ENCODE measurements around the gene CPNE1. TPM values are rescaled to one million over a fixed set of nuclear protein-coding genes. Genes with fewer than 3 reads are reported as not detected.

Gene CPNE1
- total RNA-seq, 1 experiment from 2014 or later, result 333 TPM

DNA sequence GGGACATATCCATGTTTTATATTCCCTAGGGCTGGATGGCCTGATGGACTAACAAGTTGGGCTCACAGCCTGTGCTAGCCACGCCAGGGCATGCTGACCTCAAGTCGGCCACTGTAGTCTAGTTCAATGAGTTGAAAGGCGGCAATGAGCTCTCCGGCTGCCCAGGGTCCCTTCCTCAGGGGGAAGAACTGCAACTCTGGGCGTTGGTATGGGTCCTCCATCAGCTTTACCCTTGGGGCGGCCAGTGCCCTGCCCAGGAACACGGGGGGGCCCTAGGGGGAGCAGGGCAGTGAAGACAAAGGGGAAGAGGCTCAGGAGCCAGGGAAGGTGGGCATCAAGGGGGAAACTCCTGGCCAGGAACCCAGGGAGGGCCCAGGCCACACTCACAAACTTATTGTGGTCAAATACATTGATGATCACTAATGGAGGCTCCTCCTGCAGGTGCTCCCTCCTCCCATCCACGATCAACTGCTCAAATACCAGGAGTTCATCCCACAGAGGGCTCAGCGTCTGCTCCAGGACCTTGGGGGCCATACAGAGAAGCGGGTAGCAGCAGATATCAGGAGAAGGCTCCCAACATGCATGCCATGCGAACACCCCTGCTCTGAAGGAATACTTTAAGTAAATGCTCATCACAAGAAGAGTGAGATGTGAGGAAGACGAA, 81.8 kb downstream of the CPNE1 start:
- Histone ChIP-seq H4K20me1 (ENCODE audit: insufficient read depth) (no peaks in the 10 kb centered on the region), H3K36me3 (ENCODE audit: control insufficient read depth in 1 of 2, insufficient read depth in 2 of 2, low read length in 2 of 2) (no peaks in the 10 kb centered on the region), H3K27me3 (ENCODE audit: insufficient read depth, low read length) (no peaks in the 10 kb centered on the region), H3K4me3 (replicated peaks in 1 of 2; ENCODE audit: low read depth in 1 of 2, low read length in 2 of 2) (no peak overlapping the region), H3K4me2 (ENCODE audit: low read length) (no peak overlapping the region), H3K9me2 (ENCODE audit: insufficient read depth) (no peaks in the 10 kb centered on the region), H3K79me2 (ENCODE audit: insufficient read depth, low read length) (no peaks in the 10 kb centered on the region), H2AFZ (ENCODE audit: low read depth, low read length, poor library complexity, severe bottlenecking) (no peak overlapping the region), H3K27ac (ENCODE audit: low read depth, low read length) (no peak overlapping the region), H3K9me3 (ENCODE audit: control insufficient read depth in 1 of 2, insufficient read depth in 1 of 2, low read depth in 1 of 2, low read length in 2 of 2) (no peaks in the 10 kb centered on the region), H3K9ac (ENCODE audit: low read length) (no peak overlapping the region), H3K4me1 (ENCODE audit: control insufficient read depth in 1 of 2, insufficient read depth in 2 of 2, low read length in 2 of 2) (peaks cover 0 to 3% of the 10 kb centered on the region in 2 experiments; a peak in 1 of 4 replicates)
- intact Hi-C loops (cut with micrococcal nuclease), result no loop called here
- ATAC-seq, result no peak
- RAD21 ChIA-PET (ENCODE audit: low non-redundant PET in 1 of 2, low total read pairs in 2 of 2, uncharacterized antibody in 2 of 2, unreplicated experiment in 2 of 2), result no interaction called here
- POLR2A ChIA-PET, result no interaction called here
- CTCF ChIA-PET, result no interaction called here
- DNase-seq (ENCODE audit: low read depth, low spot score), result no peak
- BruUV-seq (replicated peaks), result no TSS peak
- TF ChIP-seq JUND (IDR thresholded peaks at IDR 0.05) (no peak), CEBPB (IDR thresholded peaks at IDR 0.05; ENCODE audit: low read depth) (no peak), SRF (IDR thresholded peaks at IDR 0.05; ENCODE audit: low read depth) (no peak), ZBTB33 (IDR thresholded peaks at IDR 0.05; ENCODE audit: extremely low read depth, insufficient replicate concordance, low read length) (no peak), EZH2 (IDR thresholded peaks at IDR 0.05) (no peak), TCF7L2 (IDR thresholded peaks at IDR 0.05; ENCODE audit: borderline replicate concordance, extremely low read depth, insufficient read depth, insufficient read length) (no peak), CTCF (IDR thresholded peaks at IDR 0.05 in 2 of 3, conservative IDR thresholded peaks at IDR 0.05 in 1 of 3; ENCODE audit: borderline replicate concordance in 1 of 3, insufficient read depth in 1 of 3, low read depth in 2 of 3, low read length in 2 of 3) (no peak), EZH2phosphoT487 (IDR thresholded peaks at IDR 0.05; ENCODE audit: borderline replicate concordance) (no peak), SP1 (IDR thresholded peaks at IDR 0.05; ENCODE audit: low read depth) (no peak), CBX3 (IDR thresholded peaks at IDR 0.05; ENCODE audit: low read depth) (no peak), POLR2A (IDR thresholded peaks at IDR 0.05; ENCODE audit: borderline replicate concordance, extremely low read depth, insufficient read depth, insufficient read length) (no peak), POLR2AphosphoS5 (IDR thresholded peaks at IDR 0.05; ENCODE audit: low read depth, low read length) (no peak)

All from HCT116 (cell line).